Muscle layer of duodenum (tissue), 2 donors: Measurements from ENCODE around the gene SGPL1.

Source experiments
- H3K27ac ChIP-seq: one replicate; pipeline ENCODE4 v1.7.0; 2013; ENCODE audit warnings: mild to moderate bottlenecking, low read length
- H3K27me3 ChIP-seq: one replicate; pipeline ENCODE4 v1.7.0; 2013; ENCODE audit warnings: low read depth, mild to moderate bottlenecking, control low read depth, low read length
- H3K36me3 ChIP-seq, 2 donors: one replicate each; pipeline ENCODE4 v1.7.0; 2013; ENCODE audit warnings: low read length in 2 of 2, control low read depth in 1 of 2, mild to moderate bottlenecking in 1 of 2; ENCODE audit not compliant: insufficient read depth in 2 of 2, control insufficient read depth in 1 of 2
- H3K4me1 ChIP-seq, 2 donors: one replicate each; pipeline ENCODE4 v1.7.0; 2013; ENCODE audit warnings: low read length in 2 of 2, mild to moderate bottlenecking in 2 of 2, control low read depth in 1 of 2, moderate library complexity in 1 of 2; ENCODE audit not compliant: insufficient read depth in 2 of 2, control insufficient read depth in 1 of 2
- H3K4me3 ChIP-seq, 2 donors: one replicate each; pipeline ENCODE4 v1.7.0; 2013; ENCODE audit warnings: low read length in 2 of 2, low read depth in 1 of 2, mild to moderate bottlenecking in 1 of 2
- H3K9me3 ChIP-seq, 2 donors: one replicate each; pipeline ENCODE4 v1.7.0; 2013; ENCODE audit warnings: low read length in 2 of 2, control low read depth in 1 of 2, mild to moderate bottlenecking in 1 of 2; ENCODE audit not compliant: control insufficient read depth in 1 of 2
- donor health status: healthy.

The SGPL1 gene

DNA sequence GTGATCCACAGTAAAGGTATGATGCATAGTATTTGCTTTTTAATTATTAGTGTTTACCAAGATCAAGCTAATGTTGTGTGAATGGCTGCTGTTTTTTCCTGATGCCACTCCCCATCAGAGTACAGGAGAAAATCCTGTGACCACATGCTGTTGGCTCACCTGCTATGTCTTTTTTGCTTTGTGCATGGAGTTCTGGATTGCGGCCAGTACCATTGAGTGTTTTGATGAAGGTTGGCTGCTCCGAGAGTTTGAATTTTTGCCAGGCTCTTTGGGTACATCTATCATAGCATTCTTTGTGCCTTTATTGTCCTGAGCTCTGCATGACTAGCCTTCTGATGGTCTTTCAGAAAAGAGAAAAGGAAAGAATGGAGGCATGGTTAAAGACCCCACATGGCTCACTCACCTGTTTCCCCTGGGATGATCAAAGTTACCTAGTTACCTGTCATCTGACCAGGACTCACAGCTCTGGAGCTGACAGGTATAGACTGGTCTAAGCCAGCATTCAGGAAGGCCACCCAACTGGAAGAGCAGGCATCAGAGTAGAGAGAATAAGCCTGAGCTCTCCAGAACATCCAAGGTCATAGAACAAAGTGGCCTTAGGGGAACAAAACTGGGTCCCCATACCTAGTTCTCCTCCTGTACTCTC, 11.8 kb upstream of the SGPL1 start:
- H3K27me3 ChIP-seq: no peaks in the 10 kb centered on the region
- no peak overlapping the region for H3K27ac ChIP-seq
- no peaks in the 10 kb centered on the region for H3K9me3 ChIP-seq
- no peaks in the 10 kb centered on the region for H3K4me1 ChIP-seq
- no peak overlapping the region for H3K4me3 ChIP-seq
- H3K36me3 ChIP-seq: no peaks in the 10 kb centered on the region

DNA sequence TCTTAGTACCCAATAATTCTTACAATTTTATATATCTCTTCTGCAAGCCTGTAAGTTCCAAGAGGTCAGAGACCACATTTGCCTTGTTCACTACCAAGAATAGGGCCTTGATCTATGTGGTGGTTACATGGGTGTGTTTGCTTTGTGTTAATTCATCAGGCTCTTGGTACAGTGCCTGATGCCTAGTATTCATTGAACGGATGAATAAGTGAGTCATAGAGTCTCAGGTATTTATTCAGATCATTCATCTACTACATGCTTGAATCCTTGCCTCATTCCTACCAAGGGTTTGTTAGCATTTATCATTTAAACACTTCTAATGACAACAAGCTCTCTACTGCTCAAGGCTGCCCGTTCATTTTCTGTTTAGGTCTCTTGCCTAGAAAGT, 11.3 kb upstream of the SGPL1 start:
- no peaks in the 10 kb centered on the region for H3K36me3 ChIP-seq
- H3K4me3 ChIP-seq: no peak overlapping the region
- H3K4me1 ChIP-seq: no peaks in the 10 kb centered on the region
- no peaks in the 10 kb centered on the region for H3K27me3 ChIP-seq
- H3K9me3 ChIP-seq: no peaks in the 10 kb centered on the region
- no peak overlapping the region for H3K27ac ChIP-seq

DNA sequence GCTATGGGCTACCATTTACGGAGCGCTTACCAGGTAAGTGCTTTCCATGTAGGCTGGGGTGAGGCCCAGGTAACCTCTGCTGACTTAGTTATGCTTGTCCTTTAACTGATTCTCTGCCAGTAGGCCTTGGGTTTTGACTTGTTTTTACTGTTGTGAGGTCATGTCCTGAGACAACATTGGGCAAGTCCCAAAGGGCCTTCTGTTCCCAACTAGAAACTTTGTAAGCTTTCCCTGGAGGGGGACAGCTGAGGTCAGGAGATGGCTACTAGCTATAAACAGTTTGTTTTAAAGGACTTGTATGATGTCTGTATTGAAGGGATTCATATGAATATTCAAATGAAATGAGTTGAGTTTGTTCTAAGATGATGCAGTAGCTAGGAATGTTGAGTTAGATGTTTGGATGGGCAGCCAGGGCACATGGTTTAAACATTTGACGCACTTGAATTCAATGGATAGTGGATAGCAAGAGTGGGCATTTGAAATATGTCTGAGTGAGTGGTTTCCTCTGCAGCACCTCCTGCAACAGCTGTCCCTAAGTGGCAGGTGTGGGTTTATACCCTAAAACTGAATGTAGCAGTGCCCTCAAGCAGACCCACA, 10.0 kb upstream of the SGPL1 start:
- H3K27ac ChIP-seq: no peak overlapping the region
- no peaks in the 10 kb centered on the region for H3K27me3 ChIP-seq
- H3K9me3 ChIP-seq: no peaks in the 10 kb centered on the region
- H3K4me3 ChIP-seq: no peak overlapping the region
- H3K36me3 ChIP-seq: no peaks in the 10 kb centered on the region
- H3K4me1 ChIP-seq: no peaks in the 10 kb centered on the region

GRCh38 chr10:70806841-70807240, 8.9 kb upstream of the SGPL1 start:
- Histone ChIP-seq H3K27me3 (no peaks in the 10 kb centered on the region), H3K9me3 (no peaks in the 10 kb centered on the region), H3K36me3 (no peaks in the 10 kb centered on the region), H3K4me3 (no peak overlapping the region), H3K27ac (no peak overlapping the region), H3K4me1 (no peaks in the 10 kb centered on the region)

GRCh38 chr10:70807556-70807955, 8.2 kb upstream of the SGPL1 start:
- Histone ChIP-seq H3K4me1 (no peaks in the 10 kb centered on the region), H3K27me3 (no peaks in the 10 kb centered on the region), H3K27ac (no peak overlapping the region), H3K9me3 (no peaks in the 10 kb centered on the region), H3K4me3 (no peak overlapping the region), H3K36me3 (no peaks in the 10 kb centered on the region)

DNA sequence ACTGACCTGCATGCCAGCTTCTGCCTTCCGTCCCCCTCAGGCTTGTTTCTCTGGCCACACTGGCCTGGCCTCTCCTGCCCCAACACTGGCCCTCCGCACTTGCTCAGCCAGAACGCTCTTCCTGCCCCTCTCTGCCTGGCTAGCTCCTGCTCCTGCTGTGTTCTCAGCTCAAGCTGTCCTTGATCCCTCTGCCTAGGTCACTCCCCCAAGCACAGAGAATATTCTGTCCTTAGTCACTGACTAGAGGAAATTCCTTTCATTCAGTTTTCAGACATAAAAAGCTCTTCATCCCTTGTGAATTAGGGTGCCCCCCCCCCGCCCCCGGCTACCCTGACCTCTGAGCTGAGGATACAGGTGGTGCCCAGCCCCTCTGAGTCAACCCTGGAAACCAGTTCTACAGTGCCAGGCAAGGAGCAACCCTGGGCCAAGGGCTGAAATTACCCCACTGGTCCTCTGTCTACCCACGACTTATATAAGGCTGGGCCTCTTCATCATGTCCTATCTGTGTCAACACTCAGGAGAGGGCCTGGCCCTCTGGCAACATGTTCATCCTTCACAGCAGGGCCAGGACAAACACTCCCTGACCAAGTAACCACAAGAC, 6.6 kb upstream of the SGPL1 start:
- Histone ChIP-seq H3K4me1 (no peaks in the 10 kb centered on the region), H3K27me3 (no peaks in the 10 kb centered on the region), H3K27ac (no peak overlapping the region), H3K9me3 (no peaks in the 10 kb centered on the region), H3K4me3 (no peak overlapping the region), H3K36me3 (no peaks in the 10 kb centered on the region)

DNA sequence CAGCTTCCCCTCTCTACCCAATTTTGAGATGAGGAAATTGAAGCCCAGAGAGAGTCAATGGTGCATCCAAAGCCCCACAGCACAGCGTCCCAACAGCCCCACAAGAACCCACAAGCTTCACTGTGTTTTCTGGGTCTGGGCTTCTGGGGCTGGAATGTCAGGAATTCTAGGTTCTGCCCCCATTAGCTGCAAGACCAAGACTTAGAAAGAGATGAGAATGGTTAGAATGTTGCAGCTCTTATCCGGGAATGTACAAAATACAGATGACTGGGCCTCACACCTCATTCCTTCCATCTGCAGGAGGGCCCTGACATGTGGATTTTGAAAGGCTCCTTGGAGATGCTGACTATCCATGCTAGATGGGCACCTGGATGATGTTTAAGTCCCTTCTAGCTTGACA, 6.0 kb upstream of the SGPL1 start:
- H3K4me1 ChIP-seq: no peaks in the 10 kb centered on the region
- no peak overlapping the region for H3K27ac ChIP-seq
- H3K36me3 ChIP-seq: no peaks in the 10 kb centered on the region
- H3K4me3 ChIP-seq: no peak overlapping the region
- H3K27me3 ChIP-seq: no peaks in the 10 kb centered on the region
- no peaks in the 10 kb centered on the region for H3K9me3 ChIP-seq

DNA sequence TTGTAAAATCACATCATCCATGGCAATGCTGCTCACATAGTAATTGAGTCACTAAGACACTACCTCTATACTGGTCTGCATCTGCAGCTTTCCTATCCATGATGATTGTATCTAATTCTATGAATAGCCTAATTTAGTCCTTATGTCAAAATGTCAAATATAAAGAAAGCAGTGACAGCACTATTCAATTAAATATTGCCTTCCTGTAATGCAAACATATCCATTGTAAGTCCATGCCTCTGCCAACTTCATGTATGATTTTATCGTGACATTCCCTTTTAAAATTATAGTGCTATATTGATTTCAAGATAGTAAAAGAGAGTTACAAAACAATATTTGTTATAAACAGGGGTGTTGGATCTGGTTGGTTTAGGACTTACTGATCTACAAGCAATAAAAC, 4.8 kb upstream of the SGPL1 start:
- no peaks in the 10 kb centered on the region for H3K27me3 ChIP-seq
- no peaks in the 10 kb centered on the region for H3K36me3 ChIP-seq
- no peaks in the 10 kb centered on the region for H3K9me3 ChIP-seq
- no peak overlapping the region for H3K27ac ChIP-seq
- H3K4me3 ChIP-seq: no peak overlapping the region
- no peaks in the 10 kb centered on the region for H3K4me1 ChIP-seq

GRCh38 chr10:70811881-70812280, 3.9 kb upstream of the SGPL1 start:
- Histone ChIP-seq H3K27ac (no peak overlapping the region), H3K36me3 (no peaks in the 10 kb centered on the region), H3K9me3 (no peaks in the 10 kb centered on the region), H3K4me1 (peaks cover 0 to 2% of the 10 kb centered on the region in 2 donors), H3K27me3 (no peaks in the 10 kb centered on the region), H3K4me3 (no peak overlapping the region)

DNA sequence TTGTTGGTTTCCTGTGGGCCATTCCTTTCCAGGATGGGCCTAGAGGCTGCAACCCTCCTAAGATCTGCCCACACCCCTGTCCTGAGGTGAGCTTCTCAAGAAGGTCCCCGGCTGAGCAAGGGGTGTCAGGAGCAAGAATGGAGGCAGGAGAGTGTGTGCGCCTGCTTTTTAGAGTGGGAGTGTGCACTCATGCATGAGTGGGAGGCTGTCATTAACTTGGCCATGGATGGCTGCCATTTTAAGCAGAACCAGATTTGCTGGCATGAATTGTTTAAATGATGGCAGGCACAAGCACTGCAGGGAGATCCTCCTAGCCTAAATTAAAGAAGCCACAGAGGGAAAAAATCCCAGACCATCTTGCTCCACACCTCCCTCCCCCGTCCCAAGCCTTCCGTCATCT, 2.9 kb upstream of the SGPL1 start:
- Histone ChIP-seq H3K36me3 (no peaks in the 10 kb centered on the region), H3K27ac (no peak overlapping the region)

DNA sequence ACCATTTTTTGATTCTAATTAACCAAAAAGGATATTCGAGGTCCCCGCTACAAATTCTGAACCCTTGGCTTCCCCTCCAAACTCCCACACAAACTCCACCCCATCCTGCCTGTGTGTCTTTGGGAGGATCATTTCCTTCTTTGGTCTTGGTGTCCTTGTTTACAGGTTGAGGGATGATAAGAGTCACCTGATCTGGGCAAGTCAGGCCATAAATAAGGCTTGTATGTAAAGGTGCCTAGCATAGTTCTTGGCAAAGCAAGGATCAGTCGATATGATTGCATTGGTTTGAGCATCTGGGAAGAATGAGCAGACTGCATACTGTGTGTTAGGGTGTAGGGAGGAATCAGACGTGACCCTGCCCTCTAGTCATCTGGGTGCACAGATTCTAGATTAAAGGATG, 1.6 kb upstream of the SGPL1 start:
- Histone ChIP-seq H3K27ac (no peak overlapping the region), H3K36me3 (peaks cover 2 to 5% of the 10 kb centered on the region in 2 donors), H3K4me1 (peaks cover 0 to 15% of the 10 kb centered on the region in 2 donors), H3K9me3 (no peaks in the 10 kb centered on the region), H3K4me3 (no peak overlapping the region), H3K27me3 (no peaks in the 10 kb centered on the region)

More for the DNA sequence above, 2.9 kb upstream of the SGPL1 start:
- H3K9me3 ChIP-seq: no peaks in the 10 kb centered on the region
- peaks cover 0 to 12% of the 10 kb centered on the region in 2 donors for H3K4me1 ChIP-seq
- H3K4me3 ChIP-seq: no peak overlapping the region
- H3K27me3 ChIP-seq: no peaks in the 10 kb centered on the region
